HepG2 (cell line): ENCODE results near the gene C4BPA.

Source experiments
- CTCF ChIP-seq: sonication (generic); formaldehyde crosslinking; IDR thresholded peaks from 2 replicates; pipeline ENCODE4 v1.5.0; 2020; ENCODE audit warnings: mild to moderate bottlenecking, missing genetic modification reagents, moderate library complexity
- DDIT3 ChIP-seq: sonication (generic); formaldehyde crosslinking; IDR thresholded peaks from 2 replicates; pipeline ENCODE4 v1.4.0; 2020; ENCODE audit warnings: mild to moderate bottlenecking, missing genetic modification reagents
- GTF2F1 ChIP-seq: fragments of 150-350 bp; IDR thresholded peaks from 2 replicates; pipeline ENCODE4 v1.6.1; 2014; ENCODE audit warnings: low read length
- HOXA5 ChIP-seq: sonication (generic); formaldehyde crosslinking; IDR thresholded peaks from 2 replicates; pipeline ENCODE4 v1.4.0; 2020; ENCODE audit warnings: missing genetic modification reagents
- MAF1 ChIP-seq: sonication (generic); formaldehyde crosslinking; IDR thresholded peaks from 2 replicates; pipeline ENCODE4 v1.5.0; 2020; ENCODE audit warnings: missing genetic modification reagents, borderline replicate concordance
- POLR2AphosphoS5 ChIP-seq: IDR thresholded peaks from 2 replicates; pipeline ENCODE4 v1.6.1; 2012; ENCODE audit warnings: low read depth, low read length
- TBP ChIP-seq: sonication (generic); formaldehyde crosslinking; IDR thresholded peaks from 2 replicates; pipeline ENCODE4 v1.5.0; 2020; ENCODE audit warnings: missing genetic modification reagents
- YY1 ChIP-seq: IDR thresholded peaks from 2 replicates; pipeline ENCODE4 v1.6.1; 2011; ENCODE audit warnings: low read length, low read depth, moderate library complexity, mild to moderate bottlenecking; ENCODE audit not compliant: insufficient read depth, insufficient replicate concordance

- TF ChIP-seq DDIT3, result no peak
- no peak for TF ChIP-seq MAF1 (CRISPR knock-in tag)
- TF ChIP-seq CTCF, result no peak
- TF ChIP-seq HOXA5 (CRISPR knock-in tag), result no peak
- no peak for TF ChIP-seq YY1
- TF ChIP-seq GTF2F1, result no peak
- no peak for TF ChIP-seq POLR2AphosphoS5
- TF ChIP-seq TBP (CRISPR knock-in tag), result no peak
These were observed 75.0 kb downstream of the C4BPA start for GRCh38 chr1:207179036-207179435.
